H1 (cell line): ENCODE results near the gene KLHL9. TPM values are rescaled to one million over a fixed set of nuclear protein-coding genes. Genes with fewer than 3 reads are reported as not detected.

Experiments
- ASH2L ChIP-seq: fragments of 200-600, 300-600 bp; sonication (generic); IDR thresholded peaks from one replicate; pipeline ENCODE4 v1.7.1; 2017; ENCODE audit warnings: low read length
- CHD7 ChIP-seq: fragments of 300-600 bp; sonication (generic); IDR thresholded peaks from 2 replicates; pipeline ENCODE4 v1.7.1; 2012; ENCODE audit warnings: low read length, moderate library complexity, mild to moderate bottlenecking, inconsistent platforms; ENCODE audit not compliant: insufficient replicate concordance
- FOSL1 ChIP-seq: IDR thresholded peaks from 2 replicates; pipeline ENCODE4 v1.6.1; 2011; ENCODE audit warnings: mild to moderate bottlenecking, low read depth, low read length, moderate library complexity; ENCODE audit not compliant: insufficient read depth
- GABPA ChIP-seq: IDR thresholded peaks from 2 replicates; pipeline ENCODE4 v1.6.1; 2011; ENCODE audit warnings: mild to moderate bottlenecking, low read length, moderate library complexity, borderline replicate concordance; ENCODE audit not compliant: insufficient read depth
- HDAC2 ChIP-seq, 2 experiments: fragments of 300-600 bp in 1 of 2; sonication (generic) in 1 of 2; IDR thresholded peaks; 2 replicates each; pipeline ENCODE4 v1.6.1; 2011 to 2012; ENCODE audit warnings: low read depth in 2 of 2, low read length in 2 of 2, mild to moderate bottlenecking in 2 of 2, moderate library complexity in 2 of 2, borderline replicate concordance in 1 of 2, inconsistent platforms in 1 of 2
- RNF2 ChIP-seq: fragments of 200-900, 300-1000 bp; sonication (generic); IDR thresholded peaks from 2 replicates; pipeline ENCODE4 v1.7.1; 2016; ENCODE audit warnings: borderline replicate concordance, low read depth, mild to moderate bottlenecking, antibody characterized with exemption, low read length; ENCODE audit not compliant: poor library complexity, severe bottlenecking; ENCODE audit errors: missing control alignments
- SIX5 ChIP-seq: IDR thresholded peaks from 2 replicates; pipeline ENCODE4 v1.6.1; 2011; ENCODE audit warnings: mild to moderate bottlenecking, low read depth, low read length
- TCF12 ChIP-seq: IDR thresholded peaks from 2 replicates; pipeline ENCODE4 v1.6.1; 2011; ENCODE audit warnings: low read depth, mild to moderate bottlenecking, low read length
- ZNF274 ChIP-seq: IDR thresholded peaks from 2 replicates; pipeline ENCODE4 v1.7.0; 2012; ENCODE audit warnings: low read length, borderline replicate concordance; ENCODE audit errors: extremely low read depth
- polyA plus RNA-seq, 7 experiments: library from polyadenylated mRNA; depleted of rRNA in 3 of 7; stranded (reverse) in 5 of 7; unstranded in 2 of 7; fragments of >200 nt in 5 of 7; fragments of 200-250 nt in 2 of 7; gene quantifications; 1 replicate in 5 of 7; 2 replicates in 1 of 7; 4 replicates in 1 of 7; pipeline versions ENCODE4 v1.2.1 to v1.2.3, GENCODE V29; 2011 to 2013; ENCODE audit warnings: missing spikeins in 2 of 7, mixed read lengths in 2 of 7
- total RNA-seq: library from RNA; stranded (reverse); fragmentation: NEBNext Ultra II Directional; extraction: Animal tissue kit (Norgen Biotek cat#: 25700); gene quantifications from 2 replicates; pipeline ENCODE4 v1.2.1, GENCODE V29; 2021

The KLHL9 gene
- total and polyA plus RNA-seq, 2 of the 8 experiments (the other 6 are each of a cell fraction or from before 2014, with no cell fraction given), result 4.9 to 15.7 TPM

GRCh38 chr9:21289848-21290247 lies 45.4 kb downstream of the KLHL9 start (continued):
- no peak for TF ChIP-seq CHD7
- no peak for TF ChIP-seq ZNF274
- no peak for TF ChIP-seq RNF2
- no peak for TF ChIP-seq HDAC2 (IDR thresholded peaks at IDR 0.05; ENCODE audit: borderline replicate concordance in 1 of 2, low read depth in 2 of 2, low read length in 2 of 2)
- TF ChIP-seq ASH2L, result no peak
- TF ChIP-seq TCF12, result no peak
- no peak for TF ChIP-seq GABPA
- no peak for TF ChIP-seq FOSL1
- TF ChIP-seq SIX5, result no peak
